Stimulated activated naive CD8-positive, alpha-beta T cell treated with anti-CD3 and anti-CD28 coated beads, Interleukin-15, Interleukin-2, amounts not matched to agents 100 U/mL and 50 U/mL, for 24 hours (primary cell): ENCODE data around the gene ITGA2B.
"Not testable (repeated sequence)": the region's sequence is repeated elsewhere in the genome, so short reads cannot be mapped to it uniquely, and the experiment has no call there.

ENCODE experiments used
- ATAC-seq: fragments of 150-1000 bp; cut with Tn5 transposase; one replicate; pipeline ENCODE4 v1.10.0; 2021
- DNase-seq: peaks from one replicate; pipeline ENCODE4 v3.0.0; 2021

The ITGA2B gene

GRCh38 chr17:44368391-44369243 lies 20.8 kb downstream of the ITGA2B start:
- not testable (repeated sequence) for DNase-seq, ATAC-seq

GRCh38 chr17:44367231-44367979 lies 22.0 kb downstream of the ITGA2B start:
- ATAC-seq (no peak), DNase-seq (no peak)

GRCh38 chr17:44365051-44365450 lies 24.4 kb downstream of the ITGA2B start:
- not testable (repeated sequence) for ATAC-seq, DNase-seq

GRCh38 chr17:44363613-44364159 lies 25.8 kb downstream of the ITGA2B start, which contains the start of gene FAM171A2:
FAM171A2 (minus strand) TSS chr17:44363853; CDS start chr17:44363714, 139 bp downstream.
- DNase-seq (peak; percentile 82), ATAC-seq (peak; percentile 88)

- DNase-seq (no peak), ATAC-seq (no peak)
These were observed 26.4 kb downstream of the ITGA2B start for GRCh38 chr17:44362949-44363612.

- DNase-seq (no peak), ATAC-seq (no peak)
These were observed 26.9 kb downstream of the ITGA2B start for GRCh38 chr17:44362459-44362948.

- ATAC-seq = no peak
These were observed 27.9 kb downstream of the ITGA2B start for GRCh38 chr17:44361292-44362260.

GRCh38 chr17:44360826-44361225 lies 28.6 kb downstream of the ITGA2B start:
- DNase-seq (no peak), ATAC-seq (no peak)

More at GRCh38 chr17:44361292-44362260, 27.9 kb downstream of the ITGA2B start:
- DNase-seq = no peak

- ATAC-seq = no peak
These were observed 29.3 kb downstream of the ITGA2B start for GRCh38 chr17:44360144-44360533.

GRCh38 chr17:44359458-44360143 lies 29.8 kb downstream of the ITGA2B start:
- DNase-seq = no peak
- no peak for ATAC-seq

More at GRCh38 chr17:44360144-44360533, 29.3 kb downstream of the ITGA2B start:
- DNase-seq = no peak

- no peak for DNase-seq
- no peak for ATAC-seq
These were observed 30.4 kb downstream of the ITGA2B start for GRCh38 chr17:44359006-44359405.

GRCh38 chr17:44358066-44358465 lies 31.4 kb downstream of the ITGA2B start:
- ATAC-seq = no peak
- DNase-seq = no peak

- no peak for ATAC-seq
- no peak for DNase-seq
These were observed 33.2 kb downstream of the ITGA2B start for GRCh38 chr17:44356241-44356640.

- DNase-seq (no peak), ATAC-seq (no peak)
These were observed 33.8 kb downstream of the ITGA2B start for GRCh38 chr17:44355642-44356099.

- DNase-seq (peak; percentile 79), ATAC-seq (no peak)
These were observed 34.6 kb downstream of the ITGA2B start for GRCh38 chr17:44354582-44355561.

- ATAC-seq = no peak
These were observed 35.6 kb downstream of the ITGA2B start for GRCh38 chr17:44353672-44354331.

GRCh38 chr17:44352828-44353671 lies 36.4 kb downstream of the ITGA2B start:
- ATAC-seq (no peak), DNase-seq (no peak)

More at GRCh38 chr17:44353672-44354331, 35.6 kb downstream of the ITGA2B start:
- peak; percentile 20 for DNase-seq
